ENCODE results near the gene PRKCE. TPM values are rescaled to one million over a fixed set of nuclear protein-coding genes. Genes with fewer than 3 reads are reported as not detected.

PRKCE gene
- total RNA-seq, 6 experiments from 2014 or later = 5.2 to 18.8 (median 11.0) TPM

- 40% methylated on average over 3 of the region's 5 CpGs for WGBS (ENCODE audit: insufficient coverage, low coverage, low lambda C conversion rate, missing lambda C conversion rate)
- Histone ChIP-seq H3K4me1 (peaks cover 0 to 16% (median 3%) of the 10 kb centered on the region in 4 donors), H3K9me3 (no peaks in the 10 kb centered on the region), H3K27me3 (no peaks in the 10 kb centered on the region), H3K4me3 (no peak overlapping the region), H3K27ac (no peak overlapping the region), H3K36me3 (peaks cover 0 to 2% (median 0%) of the 10 kb centered on the region in 4 donors)
- no peak for TF ChIP-seq POLR2A (IDR thresholded peaks at IDR 0.05)
- TF ChIP-seq, protein P1, sequence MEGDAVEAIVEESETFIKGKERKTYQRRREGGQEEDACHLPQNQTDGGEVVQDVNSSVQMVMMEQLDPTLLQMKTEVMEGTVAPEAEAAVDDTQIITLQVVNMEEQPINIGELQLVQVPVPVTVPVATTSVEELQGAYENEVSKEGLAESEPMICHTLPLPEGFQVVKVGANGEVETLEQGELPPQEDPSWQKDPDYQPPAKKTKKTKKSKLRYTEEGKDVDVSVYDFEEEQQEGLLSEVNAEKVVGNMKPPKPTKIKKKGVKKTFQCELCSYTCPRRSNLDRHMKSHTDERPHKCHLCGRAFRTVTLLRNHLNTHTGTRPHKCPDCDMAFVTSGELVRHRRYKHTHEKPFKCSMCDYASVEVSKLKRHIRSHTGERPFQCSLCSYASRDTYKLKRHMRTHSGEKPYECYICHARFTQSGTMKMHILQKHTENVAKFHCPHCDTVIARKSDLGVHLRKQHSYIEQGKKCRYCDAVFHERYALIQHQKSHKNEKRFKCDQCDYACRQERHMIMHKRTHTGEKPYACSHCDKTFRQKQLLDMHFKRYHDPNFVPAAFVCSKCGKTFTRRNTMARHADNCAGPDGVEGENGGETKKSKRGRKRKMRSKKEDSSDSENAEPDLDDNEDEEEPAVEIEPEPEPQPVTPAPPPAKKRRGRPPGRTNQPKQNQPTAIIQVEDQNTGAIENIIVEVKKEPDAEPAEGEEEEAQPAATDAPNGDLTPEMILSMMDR (IDR thresholded peaks at IDR 0.05) = no peak
- ATAC-seq (peak in 3 of 4 donors; percentile 6 to 42 (median 39)), DNase-seq (peak in 1 of 3 donors; percentile 36)
- intact Hi-C loops (cut with DNase I) = no loop called here
Measured at GRCh38 chr2:45986509-45986908, 335.0 kb downstream of the PRKCE start.

GRCh38 chr2:45987856-45988255 lies 336.4 kb downstream of the PRKCE start:
- Histone ChIP-seq H3K36me3 (no peaks in the 10 kb centered on the region), H3K4me1 (peaks cover 0 to 25% (median 8%) of the 10 kb centered on the region in 4 donors), H3K27me3 (no peaks in the 10 kb centered on the region), H3K9me3 (no peaks in the 10 kb centered on the region), H3K27ac (no peak overlapping the region), H3K4me3 (no peak overlapping the region)
- DNase-seq (peak in 1 of 3 donors; percentile 42), ATAC-seq (no peak)
- intact Hi-C loops (cut with DNase I) = no loop called here
- WGBS (ENCODE audit: insufficient coverage, low coverage, low lambda C conversion rate, missing lambda C conversion rate) = 58% methylated on average over 2 of the region's 2 CpGs
- TF ChIP-seq, protein P1 (IDR thresholded peaks at IDR 0.05) = no peak
- no peak for TF ChIP-seq POLR2A (IDR thresholded peaks at IDR 0.05)

DNA sequence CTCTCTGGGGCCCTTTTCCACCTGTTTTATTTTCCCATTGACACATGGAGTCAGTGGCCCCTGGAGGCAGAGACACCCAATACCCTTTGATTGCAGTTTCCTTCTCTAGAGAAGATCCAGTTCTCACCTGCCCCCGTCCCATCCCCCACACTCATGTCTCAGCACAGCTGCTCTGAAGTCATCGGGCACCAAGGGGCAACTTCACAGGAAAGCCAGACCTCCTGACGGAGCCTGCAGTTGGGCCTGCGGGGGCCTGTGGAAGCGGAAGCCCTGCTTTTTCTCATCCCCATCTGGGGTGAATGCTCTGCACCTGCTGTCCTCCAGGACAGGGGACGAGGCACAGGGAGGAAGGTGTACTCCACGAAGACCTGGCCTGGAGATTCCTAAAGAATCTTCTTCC lies 337.4 kb downstream of the PRKCE start:
- intact Hi-C loops (cut with DNase I) = no loop called here
- Histone ChIP-seq H3K27me3 (no peaks in the 10 kb centered on the region), H3K36me3 (no peaks in the 10 kb centered on the region), H3K4me1 (peaks cover 0 to 35% (median 14%) of the 10 kb centered on the region in 4 donors), H3K9me3 (no peaks in the 10 kb centered on the region), H3K4me3 (no peak overlapping the region), H3K27ac (no peak overlapping the region)
- TF ChIP-seq, protein P1 (IDR thresholded peaks at IDR 0.05) = no peak
- TF ChIP-seq POLR2A (IDR thresholded peaks at IDR 0.05) = no peak
- WGBS (ENCODE audit: insufficient coverage, low coverage, low lambda C conversion rate, missing lambda C conversion rate) = 93% methylated on average over 3 of the region's 7 CpGs
- no peak for ATAC-seq
- no peak for DNase-seq

- Histone ChIP-seq H3K27me3 (no peaks in the 10 kb centered on the region), H3K27ac (no peak overlapping the region), H3K9me3 (no peaks in the 10 kb centered on the region), H3K4me1 (peaks cover 0 to 43% (median 19%) of the 10 kb centered on the region in 4 donors), H3K36me3 (no peaks in the 10 kb centered on the region), H3K4me3 (no peak overlapping the region)
- intact Hi-C loops (cut with DNase I) = loop anchor here in 1 of 2 donors (10.0 kb wide), 1 partner anchor 465 kb away; no protein-coding TSS in a partner anchor
- DNase-seq (no peak), ATAC-seq (no peak)
- WGBS (ENCODE audit: insufficient coverage, low coverage, low lambda C conversion rate, missing lambda C conversion rate) = 92% methylated on average over 4 of the region's 6 CpGs
- TF ChIP-seq, protein P1 (IDR thresholded peaks at IDR 0.05) = no peak
- TF ChIP-seq POLR2A (IDR thresholded peaks at IDR 0.05) = no peak
Measured at GRCh38 chr2:45990131-45990530, 338.7 kb downstream of the PRKCE start.
